Stimulated activated CD8-positive, alpha-beta memory T cell treated with anti-CD3 and anti-CD28 coated beads, Interleukin-15, amount 100 ng/mL, for 1 hour (primary cell): ENCODE data around the gene ZBTB7C.
"Not testable (repeated sequence)": the region's sequence is repeated elsewhere in the genome, so short reads cannot be mapped to it uniquely, and the experiment has no call there.

Experiments used
- DNase-seq: peaks from one replicate; pipeline ENCODE4 v3.0.0-alpha.2; 2020; ENCODE audit warnings: low read depth

The ZBTB7C gene

DNA sequence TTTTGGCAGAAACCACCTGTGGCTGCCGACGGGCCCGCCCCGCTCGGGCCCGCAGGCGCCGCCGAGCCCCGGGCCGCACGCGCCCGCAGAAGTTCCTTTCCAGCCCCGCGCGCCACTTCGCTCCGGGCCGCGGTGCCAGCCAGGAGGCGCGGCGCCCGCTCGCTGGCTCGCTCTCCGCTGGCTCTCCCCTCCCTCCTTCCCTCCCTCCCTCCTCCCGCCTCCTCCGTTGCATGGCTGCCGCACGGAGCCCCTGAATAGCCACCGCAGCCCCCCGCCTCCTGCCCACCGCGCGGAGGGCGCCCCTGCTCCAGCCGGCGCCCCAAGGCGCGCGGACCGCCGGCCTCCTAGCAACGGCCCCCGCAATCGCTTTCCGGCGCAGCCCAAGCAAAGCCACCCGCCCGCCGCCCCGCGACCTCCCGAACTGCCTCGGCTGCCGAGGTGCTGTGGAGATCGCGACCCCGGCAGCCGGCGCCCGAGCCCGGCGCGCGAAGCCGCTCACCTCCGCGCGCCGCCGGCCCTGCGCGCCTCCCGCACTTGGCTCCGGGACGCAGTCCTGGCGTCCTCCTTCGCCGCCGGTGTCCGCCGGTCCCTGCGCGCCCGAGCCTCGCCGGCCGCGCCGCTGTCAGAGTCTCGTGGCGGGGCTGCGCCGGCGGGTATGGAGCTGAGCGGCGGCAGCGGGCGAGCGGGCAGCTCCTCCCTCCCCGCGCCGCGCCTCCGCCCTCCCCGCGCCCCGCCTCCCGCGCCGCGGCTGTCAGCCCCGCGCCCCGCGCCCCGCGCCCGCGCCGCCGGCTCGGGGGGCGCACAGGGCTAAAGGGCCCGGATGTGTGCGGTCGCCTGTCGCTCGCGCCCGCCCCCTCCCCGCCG lies at the start of gene ZBTB7C:
TSS of gene ZBTB7C (minus strand) at position 657 of the 864 bp plus-strand sequence.
- no peak for DNase-seq

DNA sequence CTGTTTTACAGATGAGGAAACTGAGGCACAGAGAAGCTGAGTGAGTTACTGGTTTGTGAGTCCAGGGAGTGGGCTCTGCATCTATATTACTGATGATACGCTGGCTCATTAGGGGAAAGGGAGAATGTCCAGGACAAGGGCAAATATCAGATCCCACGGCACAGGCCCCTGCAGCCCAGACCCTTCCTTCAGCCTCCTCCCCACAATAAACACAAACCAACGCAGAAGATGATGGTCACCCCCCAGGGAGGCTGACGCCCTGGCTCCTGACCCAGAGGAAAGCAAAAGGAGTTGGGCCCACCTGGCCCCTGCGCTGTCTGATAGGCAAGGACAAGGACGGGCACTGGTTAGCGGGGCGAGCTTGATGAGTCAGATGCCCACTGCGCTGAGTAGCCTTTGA lies 47.7 kb upstream of the ZBTB7C start:
- no peak for DNase-seq

DNA sequence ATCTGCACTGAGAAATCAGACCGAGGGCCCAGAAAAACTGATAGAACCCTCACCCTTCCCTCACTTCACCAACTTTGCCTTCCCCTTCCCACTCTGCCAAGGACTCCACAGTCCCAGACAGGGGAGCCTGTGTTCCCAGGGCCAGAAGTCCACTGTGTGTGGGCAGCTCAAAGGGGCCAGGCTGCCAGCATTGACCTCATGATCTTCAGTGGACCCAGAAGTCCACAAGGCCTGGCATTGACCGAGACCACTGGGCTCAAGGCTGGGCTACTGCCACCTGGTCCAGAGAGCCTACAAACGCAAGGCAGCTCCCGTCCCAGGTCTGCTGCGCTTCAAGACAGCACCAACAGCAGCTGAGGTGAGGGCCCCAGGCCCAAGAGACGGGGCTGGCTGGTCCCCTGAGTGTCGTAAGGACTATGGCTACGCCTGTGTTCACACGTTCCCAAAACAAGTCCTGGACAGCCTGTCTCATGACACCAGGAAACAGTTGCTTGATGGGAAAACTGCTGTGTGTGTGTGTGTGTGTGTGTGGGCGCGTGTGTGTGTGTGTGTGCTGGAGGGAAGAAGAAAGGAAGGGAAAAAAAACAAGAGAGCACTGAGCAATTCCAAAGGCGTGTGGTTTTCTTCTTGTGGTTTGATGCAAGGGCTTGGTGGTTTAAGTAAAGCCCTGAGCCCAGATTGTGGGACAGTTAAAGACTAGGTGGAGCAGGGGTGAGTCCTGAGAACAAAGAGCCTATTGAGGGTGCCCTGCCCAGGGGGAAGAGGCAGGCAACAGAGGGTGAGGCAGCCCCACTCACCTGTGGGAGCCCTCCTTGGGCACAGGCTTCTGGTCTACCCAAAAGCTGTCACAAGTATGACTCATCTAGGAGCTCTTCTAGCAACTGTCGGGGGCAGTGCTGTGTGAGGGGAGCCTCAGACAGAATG lies 46.6 kb upstream of the ZBTB7C start:
- peak; percentile 20 for DNase-seq

DNA sequence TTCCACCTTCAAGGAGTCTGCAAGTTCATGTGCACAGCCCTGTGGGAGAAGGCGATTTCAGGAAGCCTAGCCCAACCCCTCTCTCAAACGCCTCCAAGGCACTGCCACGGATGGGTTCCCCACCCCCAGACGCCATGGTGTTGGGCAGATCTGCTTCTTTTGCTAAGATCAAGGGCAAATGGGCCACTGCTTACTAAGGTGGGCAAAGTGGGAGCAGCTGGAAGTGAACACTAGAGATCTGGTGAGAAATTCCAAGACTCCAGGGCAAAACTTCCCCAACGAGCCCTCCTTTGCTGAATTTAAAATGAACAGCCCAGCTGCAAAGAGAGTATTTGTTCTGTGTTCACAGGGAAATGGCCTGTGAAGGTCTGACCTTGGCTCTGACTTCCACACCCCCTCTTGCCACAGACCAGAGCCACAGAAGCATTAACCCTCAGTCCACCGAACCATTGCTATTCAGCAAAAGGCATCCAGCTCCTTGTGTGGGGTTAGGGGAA lies 45.1 kb upstream of the ZBTB7C start:
- no peak for DNase-seq

DNA sequence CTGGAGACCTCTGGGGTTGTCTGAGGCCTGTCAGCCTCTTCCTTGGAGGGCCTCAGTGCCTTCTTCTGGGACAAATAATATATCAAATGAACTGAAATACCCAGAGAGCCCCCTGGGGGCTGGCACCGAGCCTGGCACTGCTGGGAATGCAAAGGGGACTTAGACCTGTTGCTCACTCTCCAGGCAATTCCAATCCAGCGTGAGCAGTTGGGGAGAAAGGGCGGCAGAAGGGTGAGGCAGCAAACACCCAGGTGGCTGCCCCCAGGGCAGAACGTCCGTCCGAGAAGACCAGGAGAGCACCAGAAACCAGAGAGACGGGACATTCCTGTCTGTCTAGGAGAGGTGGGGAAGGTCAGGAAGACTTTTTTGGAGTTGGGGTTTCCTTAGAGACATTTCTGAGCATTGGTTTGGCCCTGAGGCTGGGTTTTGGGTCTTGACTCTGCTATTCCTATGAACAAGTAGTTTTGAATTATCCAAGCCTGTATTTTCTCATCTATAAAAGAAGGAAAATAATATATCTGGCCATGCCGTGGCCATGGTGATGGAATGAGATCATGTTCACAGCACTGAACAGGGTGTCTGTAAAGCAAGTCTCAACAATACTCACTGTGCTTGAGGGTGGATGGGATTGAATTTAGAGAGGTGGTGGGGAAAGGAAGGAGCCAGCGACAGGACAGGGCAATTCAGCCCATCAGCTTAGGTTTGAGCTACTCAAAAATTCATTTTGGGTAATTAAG lies 44.3 kb upstream of the ZBTB7C start:
- DNase-seq = no peak

DNA sequence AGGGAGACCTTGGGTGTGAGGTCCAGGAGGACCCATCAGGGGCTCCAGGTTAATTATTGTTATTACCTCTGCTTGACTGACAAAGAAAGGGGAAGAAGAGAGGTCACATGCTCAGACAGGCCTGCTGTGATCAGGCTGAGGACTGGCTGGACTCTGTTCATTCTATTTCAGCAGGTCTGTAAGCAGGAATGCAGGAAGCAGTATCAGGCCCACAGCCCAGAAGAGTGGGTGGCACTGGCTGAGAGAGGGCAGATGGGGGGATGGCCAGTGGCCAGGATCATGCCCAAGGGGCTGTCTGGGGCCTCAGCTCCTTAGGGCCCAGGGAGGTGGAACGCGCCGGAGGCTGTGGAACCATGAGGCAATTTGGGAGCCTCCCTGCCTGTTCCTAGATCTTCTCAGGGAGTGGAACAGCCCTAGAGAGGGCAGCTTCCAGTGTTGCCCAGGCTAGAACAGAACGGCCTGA lies 43.7 kb upstream of the ZBTB7C start:
- DNase-seq = no peak

DNA sequence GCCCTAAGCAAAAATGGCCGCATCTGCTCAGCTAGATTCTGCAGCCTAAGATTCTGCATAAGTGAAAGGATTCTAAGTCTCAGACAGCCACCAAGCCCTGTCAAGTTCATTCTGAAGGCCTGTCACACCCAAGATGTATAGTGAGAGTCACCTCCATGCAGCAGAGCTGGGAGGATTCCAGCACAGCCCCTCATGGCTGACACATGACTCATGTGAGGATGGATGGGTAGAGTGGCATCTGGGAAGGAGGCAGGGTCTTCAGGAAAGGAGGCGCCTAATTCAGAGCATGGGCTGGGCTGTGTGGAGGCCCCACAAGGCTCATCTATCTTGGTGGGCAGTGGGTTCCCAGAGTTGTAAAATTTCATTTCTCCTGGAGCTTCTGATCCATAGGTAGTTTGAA lies 41.5 kb upstream of the ZBTB7C start:
- no peak for DNase-seq

DNA sequence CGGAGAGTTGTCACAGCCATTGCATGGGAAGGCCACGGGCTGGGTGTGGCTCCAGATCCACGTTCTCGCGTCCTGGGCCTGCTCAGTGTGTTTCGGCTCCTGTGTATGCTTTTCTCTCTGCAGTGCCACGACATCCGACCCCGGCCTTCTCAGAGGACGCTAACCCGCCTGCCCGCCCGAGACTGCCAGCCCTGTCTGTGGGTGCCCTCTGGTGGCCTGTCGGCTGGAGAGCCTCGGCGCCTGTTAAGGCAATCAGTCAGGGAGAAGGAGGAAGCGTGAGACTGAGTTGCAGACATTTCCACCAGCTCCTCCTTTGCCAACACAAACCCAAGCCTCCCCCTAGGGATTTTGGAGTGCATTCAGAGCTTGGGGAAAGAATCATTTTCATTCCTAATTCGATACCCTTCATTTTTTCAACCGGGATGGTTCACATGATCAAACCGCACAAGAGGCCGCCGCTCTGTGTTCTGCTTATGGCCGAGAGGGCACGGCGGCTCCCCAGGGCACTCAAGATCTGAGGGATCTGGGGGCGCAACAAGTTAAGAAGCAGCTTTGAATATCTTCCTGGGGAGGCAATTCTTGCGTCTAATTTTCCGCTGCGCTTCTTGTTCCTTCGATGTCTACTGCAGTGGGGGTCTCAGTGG lies 37.5 kb upstream of the ZBTB7C start:
- DNase-seq = peak; percentile 32

DNA sequence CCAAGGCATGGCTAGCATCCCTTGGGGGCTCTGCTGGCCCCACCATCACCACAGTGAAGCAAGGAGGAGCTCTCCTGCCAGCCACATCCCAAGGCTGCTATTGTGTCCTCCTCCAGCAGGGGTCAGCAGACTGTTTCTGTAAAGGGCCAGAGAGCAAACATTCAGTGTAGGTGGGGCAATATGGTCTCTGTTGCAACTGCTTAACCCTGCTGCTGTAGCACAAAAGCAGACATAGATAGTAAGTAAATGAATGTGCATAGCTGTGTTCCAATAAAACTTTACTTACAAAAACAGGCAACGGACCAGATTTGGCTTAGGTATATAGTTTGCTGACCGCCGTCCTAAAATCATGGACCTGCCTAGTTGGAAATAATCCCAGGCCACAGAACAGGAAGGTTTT lies 36.4 kb upstream of the ZBTB7C start:
- peak; percentile 36 for DNase-seq

DNA sequence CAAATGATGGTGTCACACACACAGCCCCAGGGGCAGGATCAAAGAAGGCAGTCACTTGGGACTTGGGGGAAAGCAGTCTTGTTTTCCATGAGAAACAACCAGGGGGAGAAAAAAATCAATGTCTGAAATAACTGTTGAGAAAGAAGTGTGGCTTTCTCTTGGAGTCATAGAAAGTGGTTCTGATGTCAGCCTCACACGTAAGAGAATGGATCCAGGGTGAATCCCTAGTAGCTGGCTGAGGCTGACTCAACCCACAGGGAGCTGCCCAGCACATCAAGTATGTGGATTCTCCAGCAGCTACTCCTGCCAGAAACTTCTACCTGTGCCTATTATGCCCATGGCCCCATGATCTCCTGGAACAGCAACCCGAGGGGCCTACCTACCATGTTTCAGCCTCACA lies 33.6 kb upstream of the ZBTB7C start:
- no peak for DNase-seq

DNA sequence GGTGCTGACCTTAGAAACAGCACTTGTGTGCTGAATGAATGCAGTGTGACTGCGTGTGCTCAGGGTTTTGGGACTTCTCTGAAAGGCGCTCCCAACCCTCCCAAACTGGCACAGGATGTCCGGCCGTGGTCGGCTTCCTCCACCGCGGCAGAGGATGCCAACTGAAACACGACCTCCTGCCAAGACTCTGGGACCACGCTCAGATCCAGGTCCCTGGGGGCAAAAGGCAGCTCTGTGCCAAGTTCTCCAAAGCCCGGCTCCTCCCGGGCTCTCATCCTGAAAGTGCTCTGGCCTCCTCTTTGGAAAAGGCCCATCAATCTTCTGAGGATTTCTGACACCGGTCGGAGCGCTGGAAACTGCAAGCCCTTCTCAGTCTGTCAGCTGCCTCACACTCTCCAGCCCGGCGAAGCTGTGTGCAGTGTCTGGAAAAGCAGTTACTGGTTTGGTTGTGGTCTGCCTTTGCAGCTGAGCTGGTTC lies 32.3 kb upstream of the ZBTB7C start:
- no peak for DNase-seq

DNA sequence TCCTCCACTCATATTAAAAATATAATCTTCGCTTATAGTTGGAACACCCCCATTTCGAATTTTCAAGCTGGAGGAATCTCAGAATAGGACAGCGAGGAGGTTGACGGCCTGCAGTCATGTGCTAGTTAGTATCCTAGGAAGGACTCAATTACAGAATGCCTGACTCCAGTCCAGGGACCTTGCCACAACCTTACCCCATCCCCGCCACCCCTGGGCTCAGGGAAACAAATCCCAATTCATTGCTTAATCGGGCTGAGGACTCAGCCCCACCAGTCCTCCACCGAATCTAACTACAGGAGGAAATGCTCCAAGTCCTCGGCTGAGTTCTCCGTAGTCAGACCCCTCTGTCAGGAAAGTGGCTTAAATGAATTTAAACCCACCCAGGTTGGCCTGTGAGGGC lies 31.7 kb upstream of the ZBTB7C start:
- no peak for DNase-seq

DNA sequence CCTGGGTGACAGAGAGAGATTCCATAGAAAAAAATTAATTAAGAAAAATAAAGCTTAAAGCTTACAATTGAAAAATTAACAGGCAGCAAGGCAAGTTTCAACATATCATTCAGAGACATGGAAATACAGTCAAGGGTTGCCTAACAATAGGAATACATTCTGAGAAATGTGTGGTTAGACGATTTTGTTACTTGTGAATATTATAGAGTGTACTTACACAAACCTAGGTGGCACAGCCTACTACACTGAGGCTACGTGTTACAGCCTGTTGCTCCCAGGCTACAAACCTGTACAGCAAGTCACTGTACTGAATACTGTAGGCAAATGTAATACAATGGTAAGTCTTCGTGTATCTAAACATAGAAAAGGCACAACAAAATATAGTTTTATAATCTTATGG lies 27.7 kb upstream of the ZBTB7C start:
- no peak for DNase-seq

DNA sequence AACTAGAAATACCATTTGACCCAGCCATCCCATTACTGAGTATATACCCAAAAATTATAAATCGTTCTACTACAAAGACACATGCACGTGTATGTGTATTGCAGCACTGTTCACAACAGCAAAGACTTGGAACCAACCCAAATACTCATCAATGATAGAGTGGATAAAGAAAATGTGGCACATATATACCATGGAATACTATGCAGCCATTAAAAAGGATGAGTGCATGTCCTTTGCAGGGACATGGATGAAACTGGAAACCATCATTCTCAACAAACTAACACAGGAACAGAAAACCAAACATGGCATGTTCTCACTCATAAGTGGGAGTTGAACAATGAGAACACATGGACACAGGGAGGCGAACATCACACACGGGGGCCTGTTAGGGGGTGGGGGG lies 25.2 kb upstream of the ZBTB7C start:
- DNase-seq = not testable (repeated sequence)

DNA sequence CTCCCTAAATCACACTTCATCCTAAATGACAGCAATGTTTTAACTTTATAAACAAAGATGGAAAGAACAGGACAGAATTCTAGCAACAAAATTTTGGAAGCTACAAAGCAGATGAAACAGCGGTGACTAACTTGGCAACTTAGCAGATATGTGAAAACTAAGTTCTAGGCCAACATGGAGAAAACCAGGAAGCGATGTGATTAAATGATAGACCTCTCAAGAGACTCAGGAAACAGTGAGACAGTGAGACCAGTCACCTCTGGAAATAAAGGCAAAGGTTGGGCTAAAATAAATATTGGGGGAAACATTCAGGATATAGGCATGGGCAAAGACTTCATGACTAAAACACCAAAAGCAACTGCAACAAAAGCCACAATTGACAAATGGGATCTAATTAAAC lies 24.4 kb upstream of the ZBTB7C start:
- no peak for DNase-seq

DNA sequence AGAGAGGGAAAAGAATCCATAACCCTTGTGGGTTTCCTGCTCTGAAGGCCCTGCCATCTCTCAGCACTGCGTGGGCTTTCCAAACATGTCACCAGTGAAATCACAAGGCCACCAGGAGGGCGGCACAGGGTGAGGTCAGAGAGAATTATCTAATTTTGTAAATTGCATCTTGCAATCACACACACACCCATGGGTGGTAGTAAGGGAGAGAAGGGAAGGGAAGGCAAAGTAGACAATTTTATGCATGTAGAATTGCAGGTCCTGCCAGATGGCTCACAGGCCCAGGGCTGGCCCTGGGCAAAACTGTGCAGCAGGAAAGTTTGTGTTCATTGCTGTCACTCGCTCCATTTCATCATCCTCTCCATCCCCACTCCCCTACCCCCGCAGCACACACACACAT lies 21.0 kb upstream of the ZBTB7C start:
- no peak for DNase-seq

DNA sequence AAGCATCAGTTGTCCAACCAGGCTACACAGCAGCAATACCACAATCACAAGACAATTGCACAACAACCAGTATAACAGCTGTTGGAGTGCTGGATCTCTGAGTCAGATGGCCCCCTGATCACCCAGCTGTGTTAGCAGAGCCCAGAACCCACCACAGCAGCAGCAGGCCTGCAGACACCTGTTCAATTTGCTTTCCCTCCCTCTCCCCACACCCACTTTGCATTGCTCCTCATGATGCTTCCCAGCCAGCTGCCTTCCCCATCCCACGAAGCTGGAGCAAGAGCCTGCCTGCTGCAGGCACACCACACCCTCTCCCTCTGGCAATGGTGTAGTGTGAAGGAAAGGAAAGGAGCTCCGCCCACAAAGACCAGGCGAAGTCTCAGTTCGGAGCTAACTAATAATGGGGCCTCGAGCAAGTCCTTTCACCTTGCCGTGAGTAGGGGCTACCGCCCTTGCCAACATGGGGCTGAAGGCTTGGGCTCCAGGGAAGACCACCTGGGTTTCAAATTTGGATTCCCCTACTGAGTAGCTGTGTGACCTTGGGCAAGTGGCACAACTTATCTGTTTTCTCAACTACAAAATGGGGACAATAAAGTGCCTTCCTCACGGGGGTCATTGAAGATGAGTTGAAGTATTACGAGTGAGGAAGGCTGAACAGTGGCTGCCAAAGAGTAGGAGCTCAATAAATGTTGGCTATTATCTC lies 19.4 kb upstream of the ZBTB7C start:
- DNase-seq = no peak

DNA sequence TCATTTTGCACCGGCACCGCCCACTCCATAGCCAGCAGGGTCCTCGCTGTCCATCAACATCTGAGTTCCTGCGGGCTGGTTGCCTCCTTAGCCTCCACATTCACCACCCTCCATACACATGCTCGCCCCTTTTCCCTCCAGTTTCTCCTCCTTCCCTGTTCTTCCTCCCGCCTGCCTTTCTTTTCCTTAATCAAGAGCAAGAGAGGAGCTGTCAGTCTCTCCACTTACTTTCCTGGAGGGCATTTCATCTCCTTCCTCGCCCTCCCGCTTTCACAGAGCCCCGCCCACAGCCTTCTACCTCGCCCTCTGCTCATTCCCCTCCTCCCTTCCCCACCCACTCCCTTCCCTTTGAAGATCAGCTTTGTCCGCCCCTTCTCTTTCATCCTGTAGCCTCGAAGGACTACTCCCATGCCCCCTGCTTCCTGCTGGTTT lies 13.8 kb upstream of the ZBTB7C start:
- DNase-seq = no peak

DNA sequence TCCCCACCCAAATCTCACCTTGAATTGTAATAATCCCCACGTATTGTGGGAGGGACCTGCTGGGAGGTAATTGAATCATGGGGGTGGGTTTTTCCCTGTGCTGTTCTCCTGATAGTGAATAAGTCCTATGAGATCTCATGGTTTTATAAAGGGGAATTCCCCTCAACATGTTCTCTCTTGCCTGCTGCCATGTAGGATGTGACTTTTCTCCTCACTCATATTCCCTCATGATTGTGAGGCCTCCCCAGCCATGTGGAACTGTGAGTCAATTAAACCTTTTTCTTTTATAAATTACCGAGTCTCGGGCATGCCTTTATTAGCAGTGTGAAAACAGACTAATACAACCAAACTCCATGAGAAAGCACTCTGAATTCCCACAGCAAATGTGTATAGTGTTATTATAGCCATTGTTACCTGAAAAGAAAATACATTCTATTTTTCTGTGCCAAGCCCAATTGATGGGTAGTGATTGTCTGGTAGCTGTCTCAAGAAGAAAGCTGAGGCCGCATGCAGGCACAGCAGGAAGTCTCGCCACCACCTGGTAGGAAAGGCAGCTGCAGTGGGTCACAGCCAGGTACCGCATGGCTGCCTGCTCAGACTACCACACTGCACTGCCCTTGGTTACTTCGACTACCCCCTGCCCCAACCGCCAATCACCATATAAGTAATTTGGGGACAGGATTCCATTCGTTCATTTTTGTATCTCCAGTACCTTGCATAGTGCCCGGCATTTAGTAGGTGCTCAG lies 10.3 kb upstream of the ZBTB7C start:
- DNase-seq = no peak
